MCF 10A (cell line): ENCODE results near the gene EFNB3. TPM values are rescaled to one million over a fixed set of nuclear protein-coding genes. Genes with fewer than 3 reads are reported as not detected.

Experiments used
- BruUV-seq: library from RNA; stranded (reverse); fragments of 400-500 nt; replicated peaks from 2 replicates; lab custom pipeline; 2021; lab: Mats Ljungman, UMichigan
- CTCF ChIA-PET: fragments of 300-600 bp; sonication (Branson Sonifier 250); formaldehyde crosslinking; extraction: SDS; loops from one replicate; lab custom pipeline; 2021; ENCODE audit warnings: antibody characterized with exemption, inconsistent platforms; lab: Yijun Ruan, JAX
- POLR2A ChIA-PET: fragments of 300-600, 350-650 bp; sonication (Branson Sonifier 250); formaldehyde crosslinking; extraction: SDS; loops from one replicate; lab custom pipeline; 2020; ENCODE audit warnings: antibody characterized with exemption, inconsistent platforms; lab: Yijun Ruan, JAX
- DNase-seq: peaks from one replicate; pipeline ENCODE4 v3.0.0-alpha.2; 2018; ENCODE audit not compliant: unreplicated experiment
- H3K27ac Mint-ChIP-seq: one replicate; pipeline ENCODE4 v1.8.0; 2022; ENCODE audit warnings: mild to moderate bottlenecking, low read depth, mixed read lengths; ENCODE audit not compliant: unreplicated experiment
- H3K27me3 Mint-ChIP-seq: one replicate; pipeline ENCODE4 v1.8.0; 2022; ENCODE audit warnings: mixed read lengths; ENCODE audit not compliant: insufficient read depth, unreplicated experiment
- H3K36me3 Mint-ChIP-seq: one replicate; pipeline ENCODE4 v1.8.0; 2022; ENCODE audit warnings: mild to moderate bottlenecking, moderate library complexity, mixed read lengths; ENCODE audit not compliant: insufficient read depth, unreplicated experiment
- H3K4me1 Mint-ChIP-seq: one replicate; pipeline ENCODE4 v1.8.0; 2022; ENCODE audit warnings: mixed read lengths; ENCODE audit not compliant: insufficient read depth, unreplicated experiment
- H3K4me3 Mint-ChIP-seq: one replicate; pipeline ENCODE4 v1.8.0; 2022; ENCODE audit warnings: mild to moderate bottlenecking, moderate library complexity, mixed read lengths; ENCODE audit not compliant: unreplicated experiment
- H3K9me3 Mint-ChIP-seq: one replicate; pipeline ENCODE4 v1.8.0; 2022; ENCODE audit warnings: mixed read lengths; ENCODE audit not compliant: unreplicated experiment
- CTCF ChIP-seq: fragments of 200-600 bp; IDR thresholded peaks from one replicate; pipeline ENCODE4 v1.8.0; 2022; ENCODE audit warnings: antibody characterized with exemption, mild to moderate bottlenecking; ENCODE audit not compliant: unreplicated experiment
- intact Hi-C: fragments of 100-400 bp; cut with micrococcal nuclease; formaldehyde crosslinking; loops from 2 replicates; pipeline ENCODE4 v1.14.1; 2022
- total RNA-seq: library from RNA; stranded (reverse); gene quantifications from 2 replicates; pipeline ENCODE4 v1.2.3, GENCODE V29; 2022

The EFNB3 gene
- total RNA-seq, 1 experiment from 2014 or later, result 1.4 TPM

- DNase-seq, result no peak
- Mint-ChIP-seq H3K9me3 (no peaks in the 10 kb centered on the region), H3K27ac (no peak overlapping the region), H3K4me1 (no peaks in the 10 kb centered on the region), H3K27me3 (no peaks in the 10 kb centered on the region), H3K4me3 (no peak overlapping the region), H3K36me3 (peaks cover 50% of the 10 kb centered on the region)
- intact Hi-C loops, result no loop called here
- TF ChIP-seq CTCF, result no peak
- BruUV-seq, result no TSS peak
- POLR2A ChIA-PET, result interaction anchor here (0.6 to 1.4 kb wide), 2 partner anchors 8 to 543 kb away, joined by 3 to 4 read pairs; no protein-coding TSS in a partner anchor
- CTCF ChIA-PET, result interaction anchor here (0.6 to 1.4 kb wide), 5 partner anchors 8 to 77 kb away, joined by 3 to 4 read pairs (median 3); partner anchors contain the start of gene SAT2
Observed at GRCh38 chr17:7667656-7668406, 37.2 kb upstream of the EFNB3 start.

GRCh38 chr17:7668482-7668881 lies 36.5 kb upstream of the EFNB3 start:
- Mint-ChIP-seq H3K36me3 (peaks cover 57% of the 10 kb centered on the region), H3K4me3 (no peak overlapping the region)
- no TSS peak for BruUV-seq

GRCh38 chr17:7673239-7673638 lies 31.8 kb upstream of the EFNB3 start:
- BruUV-seq, result no TSS peak
- CTCF ChIA-PET, result interaction anchor here (0.6 to 1.6 kb wide), 11 partner anchors 9 to 113 kb away, joined by 3 to 7 read pairs (median 5); partner anchors contain the start of genes ATP1B2, SOX15, TP53 and WRAP53
- POLR2A ChIA-PET, result interaction anchor here (1.2 to 1.9 kb wide), 4 partner anchors 11 to 112 kb away, joined by 3 to 17 read pairs (median 6); partner anchors contain the start of genes FXR2 and TP53
- intact Hi-C loops, result no loop called here
- H3K27ac Mint-ChIP-seq, result no peak overlapping the region
- H3K4me3 Mint-ChIP-seq, result no peak overlapping the region
- TF ChIP-seq CTCF, result peak; percentile 41
- peaks cover 8% of the 10 kb centered on the region for H3K9me3 Mint-ChIP-seq
- no peaks in the 10 kb centered on the region for H3K27me3 Mint-ChIP-seq
- H3K36me3 Mint-ChIP-seq, result peaks cover 89% of the 10 kb centered on the region
- peak; percentile 46 for DNase-seq
- H3K4me1 Mint-ChIP-seq, result no peaks in the 10 kb centered on the region

More at GRCh38 chr17:7668482-7668881, 36.5 kb upstream of the EFNB3 start:
- TF ChIP-seq CTCF, result no peak
- ChIA-PET POLR2A (no interaction called here), CTCF (interaction anchor here (0.6 to 0.8 kb wide), 2 partner anchors 9 to 67 kb away, joined by 3 read pairs; no protein-coding TSS in a partner anchor)
- intact Hi-C loops, result no loop called here
- no peak overlapping the region for H3K27ac Mint-ChIP-seq
- no peaks in the 10 kb centered on the region for H3K4me1 Mint-ChIP-seq
- H3K27me3 Mint-ChIP-seq, result no peaks in the 10 kb centered on the region
- peaks cover under 1% of the 10 kb centered on the region for H3K9me3 Mint-ChIP-seq
- DNase-seq, result no peak

GRCh38 chr17:7674934-7675333 lies 30.1 kb upstream of the EFNB3 start:
- Mint-ChIP-seq H3K4me1 (no peaks in the 10 kb centered on the region), H3K36me3 (peaks cover 88% of the 10 kb centered on the region), H3K27ac (no peak overlapping the region), H3K9me3 (peaks cover 8% of the 10 kb centered on the region), H3K27me3 (no peaks in the 10 kb centered on the region), H3K4me3 (no peak overlapping the region)
- ChIA-PET POLR2A (interaction anchor here (1.0 to 2.1 kb wide), 2 partner anchors 12 to 271 kb away, joined by 3 to 6 read pairs; partner anchors contain the start of genes TMEM256 and TP53), CTCF (interaction anchor here (0.7 to 1.4 kb wide), 2 partner anchors 8 to 11 kb away, joined by 4 to 5 read pairs; no protein-coding TSS in a partner anchor)
- TF ChIP-seq CTCF, result no peak
- no TSS peak for BruUV-seq
- DNase-seq, result no peak
- intact Hi-C loops, result no loop called here
